GM18861 (cell line): ENCODE results near the gene CDH13.
"Not testable (repeated sequence)": the region's sequence is repeated elsewhere in the genome, so short reads cannot be mapped to it uniquely, and the experiment has no call there.

Source experiments
- ATAC-seq: cut with Tn5 transposase; IDR thresholded peaks from one replicate; pipeline ENCODE4 v1.9.1; 2021; ENCODE audit not compliant: unreplicated experiment

CDH13 gene

DNA sequence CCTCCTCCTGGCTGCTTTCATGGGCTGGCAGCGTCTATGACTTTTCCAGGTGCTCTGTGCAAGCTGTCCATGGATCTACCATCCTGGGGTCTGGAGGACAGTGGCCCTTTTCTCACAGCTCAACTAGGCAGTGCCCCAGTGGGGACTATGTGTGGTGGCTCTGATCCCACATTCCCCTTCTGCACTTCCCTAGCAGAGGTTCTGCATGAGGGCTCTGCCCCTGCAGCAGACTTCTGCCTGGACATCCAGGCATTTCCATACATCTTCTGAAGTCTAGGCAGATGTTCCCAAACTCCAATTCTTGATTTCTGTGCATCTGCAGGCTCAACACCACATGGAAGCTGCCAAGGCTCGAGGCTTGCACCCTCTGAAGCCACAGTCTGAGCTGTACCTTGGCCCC lies 307.2 kb downstream of the CDH13 start:
- ATAC-seq: not testable (repeated sequence)

DNA sequence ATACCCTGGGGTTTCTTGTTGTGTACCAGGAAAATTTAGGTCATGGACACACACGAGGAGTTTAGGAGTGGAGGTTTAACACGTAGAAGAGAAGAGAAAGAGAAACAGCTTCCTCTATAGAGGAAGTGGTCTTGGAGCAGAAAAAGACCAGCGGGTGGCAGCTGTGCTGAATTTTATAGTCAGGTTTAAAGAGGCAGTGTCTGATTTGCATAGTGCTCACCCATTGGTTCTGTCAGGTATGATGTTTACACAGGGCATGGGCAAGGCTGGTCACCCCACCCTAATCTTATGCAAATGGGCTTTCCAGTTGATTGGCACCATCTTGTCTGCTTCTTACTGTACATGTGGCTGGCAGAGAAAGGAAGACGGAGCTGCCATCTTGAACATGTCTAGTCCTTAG lies 309.0 kb downstream of the CDH13 start:
- no peak for ATAC-seq

DNA sequence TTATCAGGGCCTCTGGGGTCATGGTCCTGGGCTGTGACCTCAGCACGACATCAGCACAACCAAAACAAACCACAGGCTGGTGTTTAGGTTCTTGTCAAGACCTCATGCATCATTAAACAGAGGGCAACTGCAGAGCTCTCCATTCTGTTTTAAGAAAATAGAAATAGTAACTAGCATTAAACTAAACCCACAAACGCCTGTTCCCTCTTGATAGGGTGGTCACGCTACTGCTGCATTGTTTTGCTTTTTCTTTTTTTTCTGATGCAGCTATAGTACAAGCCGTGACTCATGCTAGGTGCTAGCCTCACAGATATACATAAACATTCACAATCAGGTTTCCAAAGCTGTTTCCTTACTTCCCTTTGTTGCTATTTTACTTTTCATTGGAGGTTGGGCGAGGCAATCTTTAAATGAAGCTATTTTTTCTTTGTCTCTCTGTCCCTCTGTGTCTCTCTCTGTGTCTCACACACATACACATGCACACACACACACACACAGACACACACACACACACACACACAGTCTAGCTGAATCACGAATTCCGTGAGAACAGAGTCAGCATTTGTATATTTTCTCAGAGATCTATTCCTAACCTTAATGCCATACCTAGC lies 310.3 kb downstream of the CDH13 start:
- no peak for ATAC-seq

DNA sequence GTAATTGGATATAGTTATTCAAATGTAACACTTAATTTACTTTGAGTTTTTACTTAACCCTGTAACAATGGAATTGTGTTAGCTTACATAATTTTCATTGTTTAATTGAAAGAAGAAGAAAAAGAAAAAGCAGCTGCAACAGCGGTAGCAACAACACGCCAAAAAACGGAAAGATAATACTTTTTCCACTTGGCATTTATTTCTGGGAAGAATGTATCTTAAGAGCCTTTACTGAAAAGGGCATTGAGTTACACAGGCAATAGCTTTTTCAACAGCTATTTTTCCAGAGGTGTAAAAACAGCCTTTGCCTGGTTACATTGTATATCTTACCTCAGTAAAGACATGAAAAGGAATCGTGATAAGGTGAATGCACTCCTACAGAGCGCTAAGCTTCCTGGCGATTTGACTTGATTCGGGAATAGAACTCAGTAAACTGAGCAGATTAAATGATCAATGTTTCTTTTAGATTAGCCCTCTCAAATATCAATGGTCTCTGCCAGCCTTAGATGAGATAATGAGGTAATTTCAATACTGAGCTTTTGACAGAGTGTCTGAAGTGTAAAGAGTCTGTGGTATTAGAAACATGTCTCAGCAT lies 311.3 kb downstream of the CDH13 start:
- ATAC-seq: no peak

DNA sequence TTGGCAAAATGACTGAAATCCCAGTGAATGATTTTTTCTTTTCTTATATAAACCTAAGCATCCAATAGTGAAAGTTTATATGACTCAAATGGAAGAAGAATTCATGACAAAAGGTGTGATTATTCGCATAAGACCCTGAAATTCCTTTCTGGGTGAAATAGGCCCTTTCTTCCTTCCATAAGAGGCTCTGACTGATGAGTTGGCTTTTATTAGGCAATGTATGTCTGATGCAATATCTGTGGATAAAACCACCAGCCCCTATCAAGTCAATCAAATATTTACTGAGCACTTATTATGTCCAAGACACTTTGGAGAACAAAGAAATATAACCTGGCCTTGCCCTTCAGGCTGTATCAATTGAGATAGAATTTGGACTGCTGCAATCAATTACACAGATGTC lies 316.6 kb downstream of the CDH13 start:
- no peak for ATAC-seq

DNA sequence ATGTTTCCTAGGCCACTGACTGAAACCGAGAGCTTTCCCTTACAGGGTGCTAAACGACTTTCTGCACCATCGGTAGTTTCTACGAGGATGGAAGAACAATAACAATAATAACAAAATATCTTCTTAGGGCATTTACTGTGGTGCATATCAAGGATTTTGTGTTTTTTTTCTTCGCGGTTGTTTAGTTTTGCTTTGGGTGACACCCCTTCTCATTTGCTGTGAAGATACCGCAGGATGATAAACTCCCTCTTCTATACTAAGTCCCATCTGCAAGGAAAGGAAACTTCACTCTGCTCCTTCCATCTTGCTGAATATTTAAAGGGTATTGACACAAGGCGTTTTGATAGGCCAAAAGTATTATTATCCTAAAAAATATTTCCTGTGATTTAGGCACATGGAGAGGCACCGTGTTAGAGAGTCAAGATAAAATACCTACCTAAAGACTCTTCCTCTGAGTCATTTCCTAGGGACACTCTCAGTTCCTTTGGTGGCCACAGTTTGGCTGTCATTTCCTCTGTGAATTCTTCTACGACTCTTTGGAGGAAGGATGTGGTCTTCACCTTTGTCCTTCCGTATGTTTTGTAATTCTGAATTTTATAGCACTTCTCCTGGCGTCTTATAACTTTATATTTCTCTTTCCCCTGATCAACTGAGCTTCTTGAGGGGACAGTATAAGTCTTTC lies 318.8 kb downstream of the CDH13 start:
- no peak for ATAC-seq

DNA sequence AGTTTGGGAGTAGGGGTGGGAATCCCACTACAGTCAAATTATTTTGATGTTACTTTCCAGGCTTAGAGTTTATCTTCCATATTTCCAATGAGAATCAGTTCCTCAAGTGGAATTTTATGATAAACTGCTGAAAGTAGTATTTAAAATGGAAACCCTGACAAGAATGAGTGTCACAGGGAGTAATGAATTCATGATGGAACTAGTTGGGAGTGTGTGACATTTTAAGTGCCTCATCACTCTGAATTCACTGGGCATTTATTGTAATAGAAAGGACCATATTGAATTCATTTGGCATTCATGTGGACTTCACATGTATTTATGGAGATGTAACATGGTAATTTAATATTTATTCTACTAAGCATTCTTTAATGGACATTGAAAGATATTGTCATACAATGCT lies 320.9 kb downstream of the CDH13 start:
- no peak for ATAC-seq

DNA sequence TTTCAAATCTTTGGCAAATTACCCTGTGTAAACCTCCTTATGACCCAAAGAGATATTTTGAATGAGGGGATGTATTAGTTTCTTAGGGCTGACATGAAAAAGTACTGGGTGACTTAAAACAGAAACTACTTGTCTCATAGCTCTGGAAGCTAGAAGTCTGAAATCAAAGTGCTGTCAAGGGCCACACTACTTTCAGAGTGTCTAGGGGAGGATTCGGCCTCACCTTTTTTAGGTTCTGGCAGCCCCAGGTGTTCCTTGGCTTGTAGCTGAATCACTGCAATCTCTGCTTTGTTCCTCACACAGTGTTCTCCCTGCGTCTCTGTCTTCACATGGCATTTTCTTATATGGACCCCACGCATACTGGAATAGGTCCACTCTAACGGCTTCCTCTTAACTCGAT lies 322.2 kb downstream of the CDH13 start:
- no peak for ATAC-seq

DNA sequence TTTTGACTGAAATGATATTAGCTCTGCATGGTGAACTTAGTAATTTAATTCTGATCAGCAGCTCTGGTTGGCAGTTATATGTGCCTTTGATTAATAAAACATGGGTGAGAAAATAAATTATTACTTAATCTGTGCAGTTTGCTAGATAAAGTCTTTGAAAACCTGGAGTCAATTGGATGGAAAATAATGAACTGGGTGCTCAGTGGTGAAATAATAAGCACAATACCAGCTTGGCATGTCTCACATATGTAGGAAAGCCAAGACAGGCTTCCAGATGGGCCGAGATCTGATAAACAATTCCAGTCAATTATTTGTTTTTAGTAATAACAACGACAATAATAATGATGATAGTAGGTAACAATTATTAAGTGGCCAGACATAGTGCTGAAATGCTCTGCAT lies 326.7 kb downstream of the CDH13 start:
- ATAC-seq: no peak

DNA sequence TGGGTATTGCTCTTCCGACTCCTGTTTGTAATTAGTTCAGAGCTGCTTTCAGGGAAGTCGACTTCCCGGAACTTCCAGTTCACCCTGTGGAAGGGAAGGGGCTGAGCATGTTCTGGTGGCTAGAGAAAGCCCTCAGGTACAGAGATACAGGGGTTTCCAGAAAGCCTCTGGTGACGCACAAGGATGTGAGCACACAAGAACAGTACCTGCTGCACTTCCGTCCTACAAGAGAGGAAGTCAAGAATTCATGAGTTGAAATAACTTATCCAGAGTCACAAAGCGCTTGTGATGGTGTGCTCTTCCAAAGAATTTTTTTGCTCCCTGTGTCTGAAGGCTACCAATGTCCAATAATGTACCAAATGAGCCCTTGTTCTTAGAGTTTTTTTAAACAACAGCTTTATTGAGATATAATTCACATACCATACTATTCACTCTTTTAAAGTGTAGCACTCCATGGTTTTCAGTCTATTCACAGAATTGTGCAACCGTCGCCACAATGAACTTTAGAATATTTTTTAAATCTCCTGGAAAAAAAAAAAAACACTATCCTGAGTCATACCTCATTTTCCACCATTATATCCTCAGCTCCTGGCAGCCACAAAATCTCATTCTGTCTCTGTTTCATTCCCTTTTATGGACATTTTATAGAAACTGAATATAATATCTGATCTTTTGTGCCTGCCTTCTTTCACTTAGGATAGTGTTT lies 327.6 kb downstream of the CDH13 start:
- no peak for ATAC-seq

DNA sequence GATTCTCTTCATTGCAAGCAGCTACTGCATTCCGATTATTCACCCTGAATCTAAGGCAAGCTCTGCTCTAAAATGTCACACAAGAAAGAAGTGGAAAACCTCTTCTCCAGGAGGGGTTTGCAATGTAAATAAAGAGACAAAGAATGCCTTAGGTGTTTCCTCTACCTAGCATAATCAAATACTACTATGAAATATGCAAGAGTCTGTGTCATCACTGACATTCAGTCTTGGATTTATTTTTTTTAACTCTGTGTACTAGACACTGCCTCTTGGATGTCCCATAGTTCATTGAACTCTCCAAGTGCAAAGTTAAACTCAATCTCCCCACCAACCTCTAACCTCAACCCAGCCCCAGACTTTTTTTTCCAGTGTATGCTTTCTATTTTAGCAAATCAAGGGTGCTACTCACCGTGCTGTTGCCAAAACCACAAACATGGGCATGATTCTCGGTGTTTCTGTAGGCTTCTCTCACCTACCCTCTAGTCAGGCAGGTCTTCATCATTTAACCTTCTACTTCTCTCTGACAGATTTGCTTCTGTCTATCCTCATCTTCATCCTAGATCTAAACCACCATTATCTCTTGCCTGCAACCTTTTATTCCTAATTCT lies 329.1 kb downstream of the CDH13 start:
- ATAC-seq: no peak

DNA sequence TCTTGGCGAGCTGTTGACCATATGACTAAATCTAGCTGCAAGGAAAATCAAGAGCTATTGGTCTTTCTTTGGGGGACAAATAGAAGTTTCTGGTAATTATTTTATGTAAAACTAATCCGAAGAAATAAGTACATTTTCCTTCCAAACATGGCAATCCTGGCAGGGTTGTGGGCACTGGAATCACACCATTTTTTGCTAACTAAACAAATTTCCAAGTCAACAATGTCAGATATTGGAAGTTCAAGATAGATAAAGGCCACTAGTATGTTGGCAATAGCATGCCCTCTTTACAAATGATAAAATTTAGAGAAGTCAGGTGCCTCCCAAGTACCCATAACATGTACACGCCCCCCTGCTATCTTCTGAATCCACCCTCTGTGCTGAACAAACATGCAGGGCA lies 330.4 kb downstream of the CDH13 start:
- ATAC-seq: no peak

DNA sequence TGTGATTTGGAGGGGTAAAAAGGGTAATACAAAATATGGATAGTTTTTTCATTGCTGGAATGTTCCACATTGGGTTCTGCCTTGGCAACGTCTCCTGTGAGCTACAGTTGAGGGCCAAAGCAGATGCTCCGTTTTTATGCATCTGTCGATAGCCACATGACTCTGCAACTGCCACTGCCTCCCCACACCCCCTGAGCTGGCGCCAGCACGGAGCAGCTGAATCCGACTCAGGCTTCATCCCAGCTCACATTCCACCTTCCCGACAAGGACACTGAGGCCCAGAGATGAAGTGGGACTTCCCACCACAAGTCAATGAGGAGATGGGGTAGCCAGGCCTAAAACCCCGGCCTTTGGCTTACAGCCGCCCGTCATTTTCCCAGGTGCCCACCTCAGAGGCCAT lies 334.1 kb downstream of the CDH13 start:
- no peak for ATAC-seq

DNA sequence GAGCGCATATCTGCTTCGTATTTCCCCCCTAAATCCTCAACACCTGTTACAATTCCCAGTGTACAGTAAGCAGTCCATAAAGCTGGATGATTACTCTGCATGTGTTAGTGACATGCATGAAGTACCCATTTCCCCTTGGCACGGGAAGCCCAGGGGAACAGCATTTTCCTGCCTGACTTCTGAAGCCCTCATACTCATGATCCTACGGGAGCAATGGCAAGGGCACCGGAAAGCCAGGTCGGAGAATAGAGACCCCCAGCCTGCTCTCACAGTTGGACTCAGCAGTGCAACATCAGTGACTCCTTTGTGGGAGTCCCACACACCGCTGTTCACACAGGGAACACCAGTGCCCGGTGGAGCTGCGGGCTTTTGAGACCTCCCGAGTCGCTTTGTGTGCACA lies 336.9 kb downstream of the CDH13 start:
- no peak for ATAC-seq

DNA sequence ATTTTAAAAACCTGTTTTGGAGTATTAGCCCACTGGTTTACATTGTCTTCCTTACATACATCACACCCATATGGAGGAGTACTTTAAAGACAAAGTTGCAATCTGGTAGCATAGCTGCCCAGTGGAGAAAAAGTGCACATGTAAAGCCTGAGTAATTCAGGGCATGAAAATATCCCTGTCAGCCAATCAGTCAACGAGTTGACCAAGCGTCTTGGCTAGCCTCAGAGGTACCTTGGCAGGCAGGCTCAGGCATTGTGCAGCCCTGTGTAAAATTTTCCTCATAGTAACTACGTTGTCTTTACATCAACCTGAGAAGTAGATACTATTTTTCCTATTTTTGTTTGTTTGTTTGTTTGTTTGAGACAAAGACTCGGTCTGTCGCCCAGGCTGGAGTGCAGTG lies 339.0 kb downstream of the CDH13 start:
- ATAC-seq: no peak

DNA sequence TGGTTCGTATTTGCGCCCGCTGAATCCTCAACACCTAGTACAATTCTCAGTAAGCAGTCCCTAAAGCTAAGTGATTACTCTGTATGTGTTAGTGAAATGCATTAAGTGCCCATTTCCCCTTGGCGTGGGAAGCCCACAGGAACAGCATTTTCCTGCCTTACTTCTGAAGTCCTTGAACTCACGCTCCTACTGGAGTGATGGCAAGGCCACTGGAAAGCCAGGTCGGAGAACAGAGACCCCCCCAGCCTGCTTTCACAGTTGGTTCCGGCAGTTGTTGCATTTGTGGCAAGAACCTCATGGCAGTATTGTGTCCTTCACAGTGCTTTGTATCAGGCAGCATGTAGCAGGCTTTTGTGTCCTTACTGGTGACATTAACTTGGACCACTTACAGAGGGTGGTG lies 340.7 kb downstream of the CDH13 start:
- ATAC-seq: no peak

DNA sequence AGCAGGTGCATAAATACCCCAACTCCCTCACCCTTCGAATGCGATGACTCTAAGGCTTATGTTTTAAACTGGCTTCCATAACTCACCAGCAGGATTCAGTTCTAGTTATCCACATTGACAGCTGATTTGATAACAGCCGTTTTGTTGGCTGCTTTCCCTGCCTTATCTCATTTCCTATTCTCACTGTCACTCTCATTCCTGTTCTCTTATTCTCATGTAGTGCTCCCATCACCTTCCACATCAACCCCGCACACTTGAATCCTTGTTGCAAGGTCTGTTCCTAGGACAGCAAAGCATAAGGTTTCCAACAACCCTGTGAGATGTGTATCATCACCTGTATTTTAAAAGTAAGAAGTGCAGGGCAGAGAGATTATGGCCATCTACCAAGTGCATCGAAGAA lies 344.4 kb downstream of the CDH13 start:
- ATAC-seq: no peak

DNA sequence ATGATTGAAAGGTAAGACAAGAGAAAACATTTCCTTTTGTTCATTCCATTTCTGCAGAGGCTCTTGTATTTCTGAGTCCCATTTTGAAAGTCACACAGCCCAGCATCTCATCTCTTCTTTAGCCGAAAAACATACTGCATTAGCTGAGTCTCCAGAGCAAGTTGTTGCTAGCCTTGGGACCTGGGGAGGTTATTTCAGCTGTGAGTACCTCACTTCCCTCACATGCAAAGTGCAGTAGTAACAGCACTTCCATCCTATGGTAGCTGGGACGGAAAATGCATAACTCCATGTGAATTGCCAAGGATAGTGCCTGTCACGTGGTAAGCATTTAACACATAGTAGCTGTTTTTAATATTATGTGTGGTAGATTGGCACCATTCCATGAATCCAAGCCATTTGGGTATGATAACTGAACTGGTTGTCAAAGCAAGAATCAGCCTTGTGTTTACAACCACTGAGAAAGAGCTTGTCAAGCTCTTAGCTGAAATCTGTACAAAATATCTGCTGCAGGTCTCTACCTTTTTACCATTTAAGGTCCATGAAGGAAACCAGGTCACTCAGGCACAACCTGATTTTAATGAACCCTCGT lies 345.7 kb downstream of the CDH13 start:
- ATAC-seq: no peak

DNA sequence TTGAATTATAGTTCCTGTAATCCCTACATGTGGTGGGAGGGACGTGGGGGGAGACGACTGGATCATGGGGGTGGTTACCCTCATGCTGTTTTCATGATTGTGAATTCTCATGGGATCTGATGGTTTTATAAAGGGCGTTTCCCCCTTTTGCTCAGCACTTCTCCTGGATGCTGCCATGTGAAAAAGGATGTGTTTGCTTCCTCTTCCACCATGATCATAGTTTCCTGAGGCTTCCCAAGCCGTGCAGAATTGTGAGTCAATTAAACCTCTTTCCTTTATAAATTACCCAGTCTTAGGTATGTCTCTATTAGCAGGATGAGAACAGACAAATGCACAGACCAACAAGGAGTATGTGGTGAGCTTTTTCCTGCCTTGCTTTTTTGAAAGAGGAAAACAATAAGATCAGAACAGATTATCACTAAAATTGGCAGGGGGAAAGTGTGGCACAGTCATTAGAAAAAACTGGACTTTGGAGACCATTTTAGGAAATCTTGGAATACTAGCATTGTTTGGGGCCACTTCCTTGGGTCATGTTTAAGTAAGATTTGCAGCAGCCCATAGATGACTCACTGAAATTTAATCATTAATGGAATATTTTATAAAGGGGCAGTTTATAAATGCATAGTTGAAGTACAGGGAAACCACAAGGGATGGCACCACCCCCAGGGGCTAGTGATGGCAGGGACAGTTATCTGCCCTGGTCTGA lies 352.8 kb downstream of the CDH13 start:
- no peak for ATAC-seq

DNA sequence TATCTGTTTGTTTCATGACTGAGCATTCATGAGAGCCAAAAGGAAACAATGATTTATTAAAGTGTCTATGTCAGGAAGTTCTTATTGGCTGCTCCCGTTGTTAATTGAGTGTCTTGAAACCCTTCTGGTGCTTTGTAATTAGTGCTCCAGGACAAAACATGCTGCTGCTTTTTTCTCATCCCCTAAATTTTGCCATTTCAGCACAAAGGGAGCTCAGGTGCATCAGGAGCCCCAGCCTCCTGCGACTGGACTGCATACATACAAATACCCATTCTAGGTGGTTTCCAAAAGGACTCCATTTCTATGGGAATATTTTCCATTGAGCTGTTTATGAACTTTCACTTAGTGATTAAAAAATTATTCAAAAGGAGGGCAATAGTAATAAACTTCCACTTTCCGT lies 354.0 kb downstream of the CDH13 start:
- no peak for ATAC-seq

DNA sequence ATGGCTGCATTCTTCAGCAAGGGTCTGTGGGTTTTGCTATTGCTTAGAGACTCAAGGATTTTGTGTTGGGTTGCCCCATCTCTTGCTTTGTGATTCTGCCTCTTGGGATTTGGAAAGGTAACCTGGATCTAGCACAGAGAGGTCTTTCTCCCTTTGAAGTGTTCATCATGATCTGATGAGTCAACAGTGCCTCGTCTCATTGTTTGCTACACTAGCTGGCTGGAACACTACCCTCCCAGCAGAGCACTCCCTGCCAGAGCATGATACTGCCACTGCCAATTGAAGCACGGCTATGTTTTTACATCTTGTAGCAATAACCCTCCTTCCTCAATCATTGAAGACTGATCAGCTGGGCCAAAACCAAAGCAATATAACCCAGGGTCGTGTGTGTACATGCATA lies 361.0 kb downstream of the CDH13 start:
- no peak for ATAC-seq
